HG03460 (cell line): ENCODE measurements around the gene RAB31.

Experiments
- ATAC-seq: cut with Tn5 transposase; IDR thresholded peaks from one replicate; pipeline ENCODE4 v1.9.1; 2021; ENCODE audit not compliant: unreplicated experiment

RAB31 gene

GRCh38 chr18:9690418-9691188, 17.5 kb upstream of the RAB31 start:
- ATAC-seq = no peak

- no peak for ATAC-seq
Observed at GRCh38 chr18:9691235-9691634, 16.9 kb upstream of the RAB31 start.

GRCh38 chr18:9694174-9694573, 13.9 kb upstream of the RAB31 start:
- no peak for ATAC-seq

- ATAC-seq = no peak
Observed at GRCh38 chr18:9694952-9695495, 13.1 kb upstream of the RAB31 start.

- no peak for ATAC-seq
Observed at GRCh38 chr18:9695605-9696004, 12.5 kb upstream of the RAB31 start.

- no peak for ATAC-seq
Observed at GRCh38 chr18:9696112-9696511, 12.0 kb upstream of the RAB31 start.

GRCh38 chr18:9696701-9697100, 11.4 kb upstream of the RAB31 start:
- ATAC-seq = no peak

GRCh38 chr18:9697121-9697520, 11.0 kb upstream of the RAB31 start:
- ATAC-seq = no peak

- ATAC-seq = no peak
Observed at GRCh38 chr18:9698497-9698896, 9.6 kb upstream of the RAB31 start.

- ATAC-seq = no peak
Observed at GRCh38 chr18:9700261-9700796, 7.8 kb upstream of the RAB31 start.

- no peak for ATAC-seq
Observed at GRCh38 chr18:9701609-9702349, 6.3 kb upstream of the RAB31 start.

GRCh38 chr18:9704233-9705118, 3.6 kb upstream of the RAB31 start:
- no peak for ATAC-seq

- no peak for ATAC-seq
Observed at GRCh38 chr18:9705183-9705829, 2.8 kb upstream of the RAB31 start.

- ATAC-seq = no peak
Observed at GRCh38 chr18:9706081-9706935, 1.8 kb upstream of the RAB31 start.

- ATAC-seq = no peak
Observed at GRCh38 chr18:9707381-9708056, 582 bp upstream of the RAB31 start.

GRCh38 chr18:9708434-9709303, 568 bp downstream of the RAB31 start:
- no peak for ATAC-seq

- ATAC-seq = no peak
Observed at GRCh38 chr18:9709304-9709877, 1.3 kb downstream of the RAB31 start.

- ATAC-seq = no peak
Observed at GRCh38 chr18:9710037-9710436, 1.9 kb downstream of the RAB31 start.
